Upper lobe of right lung (tissue), 1 donor: Measurements from ENCODE around the gene CAMK2G. TPM values are rescaled to one million over a fixed set of nuclear protein-coding genes. Genes with fewer than 3 reads are reported as not detected.

Source experiments
- ATAC-seq: fragments of 200-7000 bp; cut with Tn5 transposase; one replicate; pipeline ENCODE4 v1.9.1; 2020; ENCODE audit warnings: mild to moderate bottlenecking, moderate library complexity
- DNase-seq: peaks from one replicate; pipeline ENCODE4 v3.0.0-alpha.2; 2020
- H3K27ac ChIP-seq: fragments of 200-600 bp; one replicate; pipeline ENCODE4 v1.8.0; 2022
- H3K27me3 ChIP-seq: fragments of 200-600 bp; one replicate; pipeline ENCODE4 v1.8.0; 2022; ENCODE audit warnings: mild to moderate bottlenecking
- H3K36me3 ChIP-seq: fragments of 200-600 bp; one replicate; pipeline ENCODE4 v1.8.0; 2022
- H3K4me1 ChIP-seq: fragments of 200-600 bp; one replicate; pipeline ENCODE4 v1.8.0; 2022
- H3K4me3 ChIP-seq: fragments of 200-600 bp; one replicate; pipeline ENCODE4 v1.8.0; 2022; ENCODE audit warnings: mild to moderate bottlenecking
- H3K9me3 ChIP-seq: fragments of 200-600 bp; one replicate; pipeline ENCODE4 v1.8.0; 2022
- intact Hi-C: fragments of 100-400 bp; cut with DNase I; formaldehyde crosslinking; loops from one replicate; pipeline ENCODE4 v1.11.0; 2022
- total RNA-seq: library from RNA; stranded (reverse); fragmentation: NEBNext Ultra II Directional; extraction: Animal tissue kit (Norgen Biotek cat#: 25700); gene quantifications from one replicate; pipeline ENCODE4 v1.2.1, GENCODE V29; 2021
- TF ChIP-seq, protein P1 (sequence below): fragments of 200-600 bp; IDR thresholded peaks from one replicate; pipeline ENCODE4 v1.8.0; 2022; ENCODE audit warnings: antibody characterized with exemption
- donor health status: DM: no; HTN: yes; CAD: no; lungs with severe emphysema.

The CAMK2G gene
- total RNA-seq, 1 donor from 2014 or later, result 36.2 TPM

DNA sequence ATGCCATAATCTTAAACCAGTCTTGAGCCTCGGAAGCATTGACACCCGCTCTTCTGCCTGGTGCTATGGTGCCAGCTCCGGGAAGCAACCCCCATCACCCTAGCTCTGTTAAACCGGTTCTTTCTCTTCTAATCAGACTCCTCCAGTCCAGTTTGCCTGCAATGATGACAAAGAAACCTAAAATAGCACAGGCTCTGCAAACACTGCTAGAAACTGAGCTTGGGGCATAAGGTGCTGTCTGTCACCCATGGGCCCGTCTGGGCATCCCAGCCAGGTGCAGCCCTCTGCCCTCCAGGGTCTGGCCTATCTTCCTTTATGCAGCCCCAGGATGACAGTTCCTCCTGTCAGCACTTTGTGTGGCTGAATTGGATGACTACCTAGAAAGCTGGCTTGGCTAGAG is 14.2 kb upstream of the CAMK2G start:
- intact Hi-C loops, result loop anchor here (10.0 kb wide), 1 partner anchor 206 kb away; no protein-coding TSS in a partner anchor
- H3K27me3 ChIP-seq, result no peaks in the 10 kb centered on the region
- H3K27ac ChIP-seq, result peak overlapping the region; percentile 79
- DNase-seq (no peak), ATAC-seq (peak; percentile 45)
- H3K9me3 ChIP-seq, result no peaks in the 10 kb centered on the region
- TF ChIP-seq, protein P1, sequence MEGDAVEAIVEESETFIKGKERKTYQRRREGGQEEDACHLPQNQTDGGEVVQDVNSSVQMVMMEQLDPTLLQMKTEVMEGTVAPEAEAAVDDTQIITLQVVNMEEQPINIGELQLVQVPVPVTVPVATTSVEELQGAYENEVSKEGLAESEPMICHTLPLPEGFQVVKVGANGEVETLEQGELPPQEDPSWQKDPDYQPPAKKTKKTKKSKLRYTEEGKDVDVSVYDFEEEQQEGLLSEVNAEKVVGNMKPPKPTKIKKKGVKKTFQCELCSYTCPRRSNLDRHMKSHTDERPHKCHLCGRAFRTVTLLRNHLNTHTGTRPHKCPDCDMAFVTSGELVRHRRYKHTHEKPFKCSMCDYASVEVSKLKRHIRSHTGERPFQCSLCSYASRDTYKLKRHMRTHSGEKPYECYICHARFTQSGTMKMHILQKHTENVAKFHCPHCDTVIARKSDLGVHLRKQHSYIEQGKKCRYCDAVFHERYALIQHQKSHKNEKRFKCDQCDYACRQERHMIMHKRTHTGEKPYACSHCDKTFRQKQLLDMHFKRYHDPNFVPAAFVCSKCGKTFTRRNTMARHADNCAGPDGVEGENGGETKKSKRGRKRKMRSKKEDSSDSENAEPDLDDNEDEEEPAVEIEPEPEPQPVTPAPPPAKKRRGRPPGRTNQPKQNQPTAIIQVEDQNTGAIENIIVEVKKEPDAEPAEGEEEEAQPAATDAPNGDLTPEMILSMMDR, result no peak
- no peaks in the 10 kb centered on the region for H3K36me3 ChIP-seq
- H3K4me3 ChIP-seq, result no peak overlapping the region
- H3K4me1 ChIP-seq, result peaks cover 29% of the 10 kb centered on the region

DNA sequence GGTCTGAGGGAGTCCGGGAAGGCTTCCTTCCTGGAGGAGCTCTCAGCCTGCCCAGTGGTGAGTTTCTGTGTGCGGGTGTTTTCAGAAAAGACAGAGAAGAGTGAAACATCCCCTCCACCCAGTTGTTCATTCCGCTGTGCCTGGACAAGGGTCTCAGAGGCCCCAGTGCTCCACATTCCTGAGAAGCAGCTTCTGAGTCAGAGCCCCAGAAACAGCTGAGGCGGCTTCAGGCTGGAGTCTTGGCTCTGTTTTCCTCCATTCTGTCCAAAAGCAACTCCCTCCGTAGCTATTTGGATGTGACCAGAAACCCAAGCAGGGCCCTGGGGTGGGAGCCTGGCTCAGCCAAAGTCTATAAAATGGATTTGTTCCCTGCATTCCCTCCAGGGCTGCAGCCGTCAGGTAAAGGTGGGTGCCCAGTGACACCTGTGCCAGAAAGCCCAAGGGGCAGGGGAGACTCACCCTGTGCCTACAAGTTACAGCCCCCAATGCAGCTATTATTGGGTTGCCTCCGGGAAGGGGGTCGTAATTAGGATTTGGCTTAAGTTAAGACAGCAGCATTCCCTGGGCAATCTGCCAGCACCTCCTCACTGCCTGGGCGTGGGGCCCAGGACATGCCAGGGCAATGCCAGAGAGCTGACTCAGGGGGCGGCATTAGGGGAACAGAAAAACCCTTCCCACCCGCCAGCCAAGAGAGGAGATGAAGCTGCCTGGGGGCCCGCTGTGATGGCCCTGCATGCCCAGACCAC is 13.1 kb upstream of the CAMK2G start:
- Histone ChIP-seq H3K36me3 (no peaks in the 10 kb centered on the region), H3K9me3 (no peaks in the 10 kb centered on the region), H3K4me3 (no peak overlapping the region), H3K4me1 (peaks cover 29% of the 10 kb centered on the region), H3K27me3 (no peaks in the 10 kb centered on the region), H3K27ac (peak overlapping the region; percentile 79)
- DNase-seq, result peak; percentile 83
- ATAC-seq, result peak; percentile 53
- intact Hi-C loops, result loop anchor here (10.0 kb wide), 1 partner anchor 207 kb away; no protein-coding TSS in a partner anchor
- TF ChIP-seq, protein P1, result no peak

DNA sequence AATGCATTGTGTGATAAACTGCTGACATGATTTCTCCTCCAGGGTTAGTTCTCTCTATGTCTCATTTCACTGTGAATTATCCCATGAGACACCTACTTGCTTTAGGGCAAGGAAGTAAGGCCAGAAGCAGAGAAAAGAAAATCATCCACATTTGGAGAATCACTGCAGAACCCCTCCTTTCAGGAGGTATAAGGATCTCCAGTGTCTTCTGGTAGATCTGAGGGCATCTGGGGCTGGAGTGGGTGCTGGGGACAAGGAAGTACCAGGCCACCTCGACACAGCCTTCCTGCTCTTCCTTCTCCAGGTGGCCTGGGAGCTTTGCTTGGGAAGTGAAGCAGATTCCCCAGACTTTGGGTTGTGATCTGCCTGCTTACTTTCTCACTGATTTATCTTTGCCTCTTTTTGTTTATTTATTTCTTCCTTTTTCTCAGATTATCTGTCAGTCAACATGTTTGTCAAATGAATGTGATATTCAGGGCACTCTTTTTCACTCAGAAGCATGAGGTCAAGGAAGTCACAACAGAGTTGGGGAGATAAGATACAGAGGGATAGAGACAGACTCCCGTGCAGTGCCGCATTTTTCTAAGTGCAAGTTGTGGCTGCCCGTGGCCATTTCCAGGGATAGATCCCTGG is 12.4 kb upstream of the CAMK2G start:
- intact Hi-C loops, result loop anchor here (10.0 kb wide), 1 partner anchor 208 kb away; no protein-coding TSS in a partner anchor
- Histone ChIP-seq H3K4me3 (no peak overlapping the region), H3K27me3 (no peaks in the 10 kb centered on the region), H3K36me3 (no peaks in the 10 kb centered on the region), H3K9me3 (no peaks in the 10 kb centered on the region), H3K27ac (peak overlapping the region; percentile 79), H3K4me1 (peaks cover 29% of the 10 kb centered on the region)
- ATAC-seq (no peak), DNase-seq (no peak)
- TF ChIP-seq, protein P1, result no peak

DNA sequence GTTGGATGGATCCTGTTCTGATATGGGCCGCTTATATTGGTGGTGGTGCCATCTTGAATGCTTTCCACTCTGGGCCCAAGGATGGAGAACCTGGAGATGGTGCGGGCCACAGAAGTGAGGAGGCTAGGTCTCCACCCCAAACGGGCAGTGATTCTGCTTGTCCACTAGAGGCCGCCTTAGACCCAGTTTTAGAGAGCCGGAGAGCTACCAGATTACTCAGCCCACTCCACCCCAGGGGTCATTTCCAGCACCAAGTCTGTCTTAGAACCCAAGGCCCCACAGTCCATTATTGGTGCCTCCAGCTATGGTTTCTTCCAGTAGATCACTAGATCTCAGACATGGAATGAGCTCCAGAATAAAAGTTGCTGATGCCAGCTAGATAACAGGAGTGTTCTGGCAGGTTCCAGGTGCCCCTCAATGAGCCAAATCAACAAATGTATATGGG is 11.8 kb upstream of the CAMK2G start:
- peak overlapping the region; percentile 79 for H3K27ac ChIP-seq
- H3K4me1 ChIP-seq, result peaks cover 29% of the 10 kb centered on the region
- H3K4me3 ChIP-seq, result no peak overlapping the region
- DNase-seq (peak; percentile 75), ATAC-seq (peak; percentile 91)
- intact Hi-C loops, result loop anchor here (10.0 kb wide), 1 partner anchor 209 kb away; no protein-coding TSS in a partner anchor
- H3K36me3 ChIP-seq, result no peaks in the 10 kb centered on the region
- TF ChIP-seq, protein P1, result peak; percentile 85
- H3K27me3 ChIP-seq, result no peaks in the 10 kb centered on the region
- H3K9me3 ChIP-seq, result no peaks in the 10 kb centered on the region

DNA sequence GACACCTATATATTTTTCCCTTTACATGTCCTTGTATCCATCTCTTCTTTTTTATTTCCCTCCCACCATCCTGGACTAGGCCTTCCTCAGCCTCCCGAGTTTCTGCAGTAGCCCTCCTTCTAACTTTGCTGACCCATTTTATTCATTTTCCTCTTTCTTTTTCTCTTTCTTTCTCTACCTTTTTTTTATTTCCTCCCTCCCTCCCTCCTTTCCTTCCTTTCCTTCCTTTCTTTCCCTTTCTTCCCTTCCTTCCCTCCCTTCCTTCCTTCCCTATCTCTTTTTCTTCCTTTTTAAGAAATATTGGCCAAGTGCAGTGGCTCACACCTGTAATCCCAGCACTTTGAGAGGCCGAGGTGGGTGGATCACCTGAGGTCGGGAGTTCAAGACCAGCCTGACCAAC is 9.7 kb upstream of the CAMK2G start:
- intact Hi-C loops, result loop anchor here (5.0 to 10.0 kb wide), 2 partner anchors 53 to 211 kb away; no protein-coding TSS in a partner anchor

More for the DNA sequence above, 9.7 kb upstream of the CAMK2G start:
- DNase-seq, result no peak
- H3K36me3 ChIP-seq, result no peaks in the 10 kb centered on the region
- no peak for ATAC-seq
- no peaks in the 10 kb centered on the region for H3K27me3 ChIP-seq
- H3K4me3 ChIP-seq, result no peak overlapping the region
- H3K4me1 ChIP-seq, result peaks cover 29% of the 10 kb centered on the region
- H3K27ac ChIP-seq, result no peak overlapping the region
- no peaks in the 10 kb centered on the region for H3K9me3 ChIP-seq
- TF ChIP-seq, protein P1, result no peak
